H1 (cell line): ENCODE results near the gene ALOX12. TPM values are rescaled to one million over a fixed set of nuclear protein-coding genes. Genes with fewer than 3 reads are reported as not detected.
A peak's percentile ranks its signal among the peaks of the same experiment; 100 is the strongest.

ENCODE experiments used
- ASH2L ChIP-seq: fragments of 200-600, 300-600 bp; sonication (generic); IDR thresholded peaks from one replicate; pipeline ENCODE4 v1.7.1; 2017; ENCODE audit warnings: low read length
- ATF3 ChIP-seq: IDR thresholded peaks from 2 replicates; pipeline ENCODE4 v1.6.1; 2011; ENCODE audit warnings: low read depth, mild to moderate bottlenecking, low read length; ENCODE audit not compliant: insufficient read depth
- JUND ChIP-seq: IDR thresholded peaks from 2 replicates; pipeline ENCODE4 v1.6.1; 2011; ENCODE audit warnings: mild to moderate bottlenecking, improper control_type of control experiment, low read length
- KDM5A ChIP-seq: fragments of 200-600 bp; IDR thresholded peaks from 2 replicates; pipeline ENCODE4 v1.7.1; 2012; ENCODE audit warnings: mild to moderate bottlenecking, low read length, inconsistent platforms, mixed read lengths
- MAX ChIP-seq: IDR thresholded peaks from 2 replicates; pipeline ENCODE4 v1.6.1; 2012; ENCODE audit warnings: inconsistent platforms
- PHF8 ChIP-seq: fragments of 200-600 bp; sonication (generic); conservative IDR thresholded peaks from 2 replicates; pipeline ENCODE4 v1.7.1; 2012; ENCODE audit warnings: low read depth, mild to moderate bottlenecking, inconsistent platforms, low read length, moderate library complexity
- POLR2AphosphoS5 ChIP-seq: IDR thresholded peaks from 2 replicates; pipeline ENCODE4 v1.6.1; 2011; ENCODE audit warnings: low read depth, low read length
- RNF2 ChIP-seq: fragments of 200-900, 300-1000 bp; sonication (generic); IDR thresholded peaks from 2 replicates; pipeline ENCODE4 v1.7.1; 2016; ENCODE audit warnings: borderline replicate concordance, low read depth, mild to moderate bottlenecking, antibody characterized with exemption, low read length; ENCODE audit not compliant: poor library complexity, severe bottlenecking; ENCODE audit errors: missing control alignments
- SIN3A ChIP-seq, 2 experiments: IDR thresholded peaks in 1 of 2; conservative IDR thresholded peaks in 1 of 2; 2 replicates each; pipeline ENCODE4 v1.6.1; 2011 to 2012; ENCODE audit warnings: low read length in 2 of 2, improper control_type of control experiment in 1 of 2, low read depth in 1 of 2, mild to moderate bottlenecking in 1 of 2
- SIX5 ChIP-seq: IDR thresholded peaks from 2 replicates; pipeline ENCODE4 v1.6.1; 2011; ENCODE audit warnings: mild to moderate bottlenecking, low read depth, low read length
- SRF ChIP-seq: IDR thresholded peaks from 2 replicates; pipeline ENCODE4 v1.6.1; 2011; ENCODE audit warnings: mild to moderate bottlenecking, low read depth, low read length, moderate library complexity
- SUZ12 ChIP-seq: fragments of 200-600 bp; sonication (generic); IDR thresholded peaks from 2 replicates; pipeline ENCODE4 v1.6.1; 2012; ENCODE audit warnings: mild to moderate bottlenecking, inconsistent platforms, low read length, moderate library complexity, mixed read lengths
- TAF7 ChIP-seq: optimal IDR thresholded peaks from 2 replicates; pipeline ENCODE3; 2011; ENCODE audit warnings: low read depth, mild to moderate bottlenecking, inconsistent platforms, low read length, moderate library complexity, borderline replicate concordance
- TCF12 ChIP-seq: IDR thresholded peaks from 2 replicates; pipeline ENCODE4 v1.6.1; 2011; ENCODE audit warnings: low read depth, mild to moderate bottlenecking, low read length
- USF2 ChIP-seq: IDR thresholded peaks from 2 replicates; pipeline ENCODE4 v1.6.1; 2011; ENCODE audit warnings: low read length, improper control_type of control experiment
- polyA plus RNA-seq, 7 experiments: library from polyadenylated mRNA; depleted of rRNA in 3 of 7; stranded (reverse) in 5 of 7; unstranded in 2 of 7; fragments of >200 nt in 5 of 7; fragments of 200-250 nt in 2 of 7; gene quantifications; 1 replicate in 5 of 7; 2 replicates in 1 of 7; 4 replicates in 1 of 7; pipeline versions ENCODE4 v1.2.1 to v1.2.3, GENCODE V29; 2011 to 2013; ENCODE audit warnings: missing spikeins in 2 of 7, mixed read lengths in 2 of 7
- total RNA-seq: library from RNA; stranded (reverse); fragmentation: NEBNext Ultra II Directional; extraction: Animal tissue kit (Norgen Biotek cat#: 25700); gene quantifications from 2 replicates; pipeline ENCODE4 v1.2.1, GENCODE V29; 2021

ALOX12 gene
- total and polyA plus RNA-seq, 2 of the 8 experiments (the other 6 are each of a cell fraction or from before 2014, with no cell fraction given): 1.4 to 2.0 TPM

GRCh38 chr17:7022781-7023571 lies 27.1 kb downstream of the ALOX12 start, which contains the start of gene BCL6B (continued):
- TF ChIP-seq TAF7 (no peak), USF2 (no peak), KDM5A (no peak), JUND (no peak), PHF8 (0 out of 2 replicates have a peak, but pooled peaks have one; percentile 39), TCF12 (0 out of 2 replicates have a peak, but pooled peaks have one; percentile 79), ASH2L (no peak), SIX5 (no peak), POLR2AphosphoS5 (no peak), ATF3 (no peak), SUZ12 (no peak), SRF (no peak), RNF2 (no peak), SIN3A (conservative IDR thresholded peaks at IDR 0.05 in 1 of 2, IDR thresholded peaks at IDR 0.05 in 1 of 2; ENCODE audit: low read depth in 1 of 2, low read length in 2 of 2) (no peak), MAX (peak; percentile 10; the same call in 1 of the 2 replicates)
